HG03378 (cell line): ENCODE data around the gene ADK.
"Not testable (repeated sequence)": the region's sequence is repeated elsewhere in the genome, so short reads cannot be mapped to it uniquely, and the experiment has no call there.

ENCODE experiments used
- ATAC-seq: cut with Tn5 transposase; IDR thresholded peaks from one replicate; pipeline ENCODE4 v1.9.1; 2021; ENCODE audit warnings: mild to moderate bottlenecking, moderate library complexity; ENCODE audit not compliant: unreplicated experiment

ADK gene

DNA sequence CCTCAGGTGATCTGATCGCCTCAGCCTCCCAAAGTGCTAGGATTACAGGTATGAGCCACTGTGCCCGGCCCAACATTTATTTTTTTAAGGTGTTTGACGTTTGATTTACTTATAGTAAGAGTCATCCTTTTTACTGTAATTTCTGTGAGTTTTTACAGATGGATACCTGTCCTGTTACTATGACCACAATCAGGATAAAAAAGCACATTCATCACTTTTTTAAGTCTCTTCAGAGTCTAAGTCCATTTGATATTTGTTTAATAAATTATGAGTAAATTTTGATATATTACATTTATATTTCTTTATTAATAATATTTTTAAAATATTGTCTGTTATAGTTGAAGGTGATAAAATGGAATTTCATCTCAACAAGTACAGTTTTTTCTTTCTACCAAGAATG is 374.9 kb downstream of the ADK start:
- ATAC-seq = no peak

DNA sequence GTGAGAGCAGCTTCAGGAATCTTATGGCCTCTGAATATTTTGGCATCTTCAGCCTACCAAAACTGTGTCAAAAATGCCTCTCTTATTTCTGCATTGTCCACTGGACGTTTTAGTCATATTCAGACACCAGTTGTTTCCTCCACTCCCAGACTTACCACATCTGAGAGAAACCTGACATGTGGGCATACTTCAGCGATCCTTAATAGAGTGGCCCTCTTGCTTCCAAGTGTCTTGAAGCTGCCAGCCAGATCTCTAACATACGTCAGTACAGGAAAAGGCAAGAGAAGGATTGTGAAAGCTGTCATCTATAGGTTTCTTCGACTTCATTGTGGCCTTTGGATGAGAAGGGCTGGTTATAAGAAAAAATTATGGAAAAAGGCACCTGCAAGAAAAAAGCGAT is 376.6 kb downstream of the ADK start:
- not testable (repeated sequence) for ATAC-seq

DNA sequence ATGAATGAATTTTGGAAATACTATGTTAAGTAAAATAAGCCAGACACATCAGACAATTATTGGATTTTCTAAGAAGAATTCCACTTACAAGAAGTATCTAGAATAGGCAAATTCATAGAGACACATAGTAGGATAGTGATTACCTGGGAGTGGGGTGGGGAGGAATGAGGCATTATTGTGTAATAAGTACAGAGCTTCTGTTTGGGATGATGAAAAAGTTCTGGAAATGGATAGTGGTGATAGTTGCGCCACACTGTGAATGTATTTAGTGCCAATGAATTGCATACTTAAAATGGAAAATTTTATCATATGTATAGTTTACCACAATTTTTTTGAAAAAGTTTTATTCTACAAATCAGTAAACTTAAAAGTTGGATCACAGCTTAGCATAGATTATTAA is 378.2 kb downstream of the ADK start:
- ATAC-seq = no peak

DNA sequence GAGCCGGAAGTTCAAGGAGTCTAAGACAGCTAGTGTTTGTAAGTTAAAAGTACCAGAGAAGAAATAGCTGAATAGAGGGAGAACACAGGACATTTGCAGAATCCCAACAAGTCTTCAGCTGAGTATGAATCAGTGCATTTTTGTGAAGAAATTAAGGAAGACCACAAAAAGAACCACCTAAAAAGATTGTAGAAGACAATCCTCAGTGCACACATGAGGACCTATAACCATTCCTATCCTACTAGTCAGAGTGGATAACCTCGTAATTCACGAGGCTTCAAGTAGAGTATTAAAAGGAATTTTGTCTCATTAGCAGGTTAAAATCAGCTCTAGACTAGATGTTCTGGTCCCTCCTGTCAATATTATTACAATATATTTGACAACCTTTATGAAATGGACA is 380.0 kb downstream of the ADK start:
- ATAC-seq = no peak

DNA sequence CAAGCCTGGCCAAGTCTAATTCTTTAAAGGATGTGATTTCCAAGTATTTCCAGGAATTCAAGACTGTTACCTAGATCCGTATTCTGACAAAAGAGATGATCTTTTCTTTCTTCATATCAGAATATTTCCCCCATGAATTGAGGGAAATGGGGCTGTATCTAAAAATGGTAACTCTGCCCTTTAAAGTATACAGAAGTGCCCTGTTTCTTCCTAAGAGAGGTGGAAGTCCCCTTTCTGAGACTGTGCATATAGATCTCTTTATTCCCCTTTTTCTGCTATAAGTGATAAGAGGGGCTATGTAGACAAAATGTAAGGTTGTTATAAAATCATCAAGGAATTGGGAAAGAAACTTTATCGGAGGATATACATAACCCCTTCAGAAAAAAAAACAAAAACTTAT is 388.3 kb downstream of the ADK start:
- no peak for ATAC-seq

DNA sequence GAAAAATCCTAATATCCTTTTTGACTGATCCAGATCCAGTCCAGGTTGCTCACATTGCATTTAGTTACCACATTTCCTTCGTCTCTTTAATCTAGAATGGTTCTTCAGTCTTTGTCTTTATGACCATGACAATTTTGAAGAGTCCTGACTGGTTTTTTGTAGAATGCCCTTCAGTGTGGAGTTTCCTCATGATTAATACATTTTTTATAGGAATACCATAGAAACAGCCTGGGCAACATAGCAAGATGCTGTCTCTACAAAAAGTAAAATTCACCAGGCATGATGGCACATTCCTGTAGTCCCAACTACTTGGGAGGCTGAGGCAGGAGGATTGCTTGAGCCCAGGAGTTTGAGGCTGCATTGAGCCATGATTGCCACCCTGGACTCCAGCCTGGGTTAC is 390.4 kb downstream of the ADK start:
- no peak for ATAC-seq

DNA sequence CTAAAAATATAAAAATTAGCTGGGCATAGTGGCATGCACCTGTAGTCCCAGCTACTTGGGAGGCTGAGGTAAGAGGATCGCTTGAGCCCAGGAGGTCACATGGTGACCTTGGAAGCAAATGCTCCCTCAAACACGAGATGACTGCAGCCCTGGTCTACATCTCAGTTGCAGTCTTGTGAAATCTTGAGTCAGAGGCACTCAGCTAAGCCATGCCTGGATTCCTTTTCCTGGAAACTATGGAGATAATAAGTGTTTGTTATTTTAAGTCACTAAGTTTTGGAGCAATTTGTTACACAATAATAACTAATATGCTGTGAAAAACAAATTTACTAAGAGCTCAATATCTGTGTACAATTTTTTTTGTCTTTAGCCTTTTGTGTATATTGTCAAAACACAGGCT is 391.1 kb downstream of the ADK start:
- ATAC-seq = no peak

DNA sequence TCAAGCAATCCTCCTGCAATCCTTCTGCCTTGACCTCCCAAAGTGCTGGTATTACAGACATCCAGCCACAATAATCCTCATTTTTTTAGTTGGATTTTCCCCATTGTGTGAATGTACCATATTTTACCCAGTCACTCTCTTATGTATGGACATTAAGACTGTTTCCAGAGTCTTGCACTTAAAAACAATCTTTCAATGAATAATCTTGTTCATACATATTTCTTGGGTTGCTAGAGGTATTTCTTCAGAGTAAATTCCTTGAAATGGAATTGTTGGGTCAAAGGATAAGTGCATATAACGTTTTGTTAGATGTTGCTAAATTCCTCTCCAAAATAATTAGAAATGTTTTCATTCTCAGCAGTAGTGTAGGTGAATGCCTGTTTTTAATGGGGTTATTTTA is 392.3 kb downstream of the ADK start:
- no peak for ATAC-seq

DNA sequence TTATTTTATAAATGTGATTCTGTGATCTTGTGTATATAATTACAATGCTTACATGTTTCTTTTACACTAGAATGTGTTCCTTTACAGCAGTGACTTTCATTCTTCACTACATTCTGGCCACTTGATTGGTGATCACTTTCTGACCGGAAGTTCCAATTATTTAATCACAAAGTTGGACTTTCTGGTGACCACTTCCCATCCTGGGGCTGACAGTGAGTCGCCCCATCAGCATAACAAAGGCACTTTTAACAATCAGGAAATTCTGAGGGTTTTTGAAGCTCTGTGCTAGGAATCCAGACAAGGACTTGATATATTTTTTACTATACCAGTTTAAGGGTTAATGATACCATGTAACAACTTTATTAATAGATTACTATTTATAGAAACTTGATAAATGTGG is 393.1 kb downstream of the ADK start:
- ATAC-seq = no peak

DNA sequence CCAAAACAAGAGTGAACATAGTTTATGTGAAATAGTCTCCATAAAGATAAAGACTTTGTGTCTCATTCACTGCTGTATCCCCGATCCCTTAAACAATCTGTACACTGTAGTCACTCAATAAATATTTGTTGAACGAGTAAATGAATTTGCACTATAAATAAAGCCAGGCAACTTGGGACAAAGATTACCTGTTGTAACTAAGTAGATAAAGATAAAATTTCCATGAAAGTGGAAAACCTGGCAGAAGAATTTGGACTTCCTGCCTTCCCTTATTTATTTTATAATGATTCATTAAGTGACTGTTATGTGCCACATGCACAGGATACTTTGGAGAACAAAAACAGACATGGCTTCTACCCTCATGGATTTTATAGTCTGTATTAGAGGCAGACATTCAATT is 397.7 kb downstream of the ADK start:
- ATAC-seq = no peak

DNA sequence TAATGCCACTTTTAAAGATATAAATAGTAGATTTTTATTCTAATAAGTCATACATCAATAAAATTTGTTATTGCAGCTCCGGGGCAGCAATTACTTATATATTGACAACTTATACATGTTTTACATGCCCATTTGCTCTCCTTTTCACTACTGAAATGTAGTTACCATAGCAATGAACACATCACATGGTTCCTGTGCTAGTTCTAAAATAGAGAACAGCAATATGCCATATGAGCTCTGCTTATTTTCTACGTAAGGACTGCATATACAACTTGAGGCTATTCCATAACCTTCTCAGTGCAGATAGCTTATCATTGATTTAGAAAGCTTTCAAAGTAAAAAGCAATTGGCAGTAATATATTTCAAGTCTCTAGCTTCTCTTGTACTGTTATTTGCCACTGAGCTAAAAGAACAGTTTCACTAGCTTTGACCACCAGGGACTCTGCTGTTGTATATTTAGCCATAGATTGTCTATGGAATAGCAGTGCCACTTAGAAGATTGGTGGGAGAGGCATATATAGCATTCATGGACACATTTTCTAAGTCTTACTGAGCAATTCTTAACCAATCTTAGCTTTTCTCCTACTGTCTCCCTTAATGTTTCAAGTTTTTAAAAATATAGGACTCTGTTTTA is 405.2 kb downstream of the ADK start:
- no peak for ATAC-seq

DNA sequence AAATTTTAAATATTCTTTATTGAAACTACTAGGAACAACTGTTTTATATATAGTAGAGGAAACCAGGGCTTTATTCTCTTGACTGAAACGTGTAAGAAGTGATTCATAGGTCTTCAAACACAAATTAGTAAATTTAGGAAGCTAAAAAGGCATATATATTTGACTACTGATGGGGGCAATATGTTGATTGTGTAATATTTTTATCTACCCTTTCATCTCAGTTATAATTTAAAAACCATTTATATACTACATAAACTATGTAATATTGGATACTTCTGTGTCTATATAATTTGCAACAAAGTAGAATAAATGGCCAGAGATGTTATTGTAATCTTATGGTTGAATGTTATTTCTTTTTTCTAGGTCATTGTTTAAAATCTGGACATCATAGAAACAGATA is 406.1 kb downstream of the ADK start:
- ATAC-seq = no peak

DNA sequence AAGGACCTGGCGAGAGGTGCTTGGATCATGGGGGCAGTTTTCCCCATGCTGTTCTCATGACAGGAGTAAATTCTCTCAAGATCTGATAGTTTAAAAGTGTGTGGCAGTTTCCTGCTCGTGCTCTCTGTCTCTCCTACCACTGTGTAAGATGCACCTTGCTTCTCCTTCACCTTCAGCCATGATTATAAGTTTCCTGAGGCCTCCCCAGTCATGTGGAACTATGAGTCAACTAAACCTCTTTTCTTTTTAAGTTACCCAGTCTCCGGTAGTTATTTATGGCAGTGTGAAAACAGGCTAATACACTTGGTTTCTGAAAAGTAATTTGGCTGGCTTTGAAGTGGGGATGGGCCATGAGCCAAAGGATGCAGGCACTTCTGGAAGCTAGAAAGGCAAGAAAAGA is 407.4 kb downstream of the ADK start:
- ATAC-seq = no peak

DNA sequence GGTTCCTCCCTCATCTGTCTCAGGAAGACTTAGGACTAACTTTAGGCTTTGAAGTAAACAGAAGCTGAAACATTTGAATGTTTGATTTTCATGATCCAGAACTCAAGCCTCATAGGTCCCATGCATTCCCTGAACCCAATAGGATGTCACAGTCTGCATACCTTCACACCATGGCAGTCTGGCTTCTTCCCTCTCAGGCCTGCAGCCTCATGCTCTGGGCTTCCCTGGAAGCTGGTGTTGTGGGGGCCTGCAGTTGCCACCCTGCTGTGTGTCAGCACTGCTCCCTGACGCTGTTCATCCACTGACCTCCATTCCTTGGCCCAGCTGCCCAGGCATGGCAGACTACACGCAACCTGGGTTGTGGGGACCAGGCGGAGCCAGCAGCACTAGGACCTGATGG is 407.9 kb downstream of the ADK start:
- ATAC-seq = no peak

DNA sequence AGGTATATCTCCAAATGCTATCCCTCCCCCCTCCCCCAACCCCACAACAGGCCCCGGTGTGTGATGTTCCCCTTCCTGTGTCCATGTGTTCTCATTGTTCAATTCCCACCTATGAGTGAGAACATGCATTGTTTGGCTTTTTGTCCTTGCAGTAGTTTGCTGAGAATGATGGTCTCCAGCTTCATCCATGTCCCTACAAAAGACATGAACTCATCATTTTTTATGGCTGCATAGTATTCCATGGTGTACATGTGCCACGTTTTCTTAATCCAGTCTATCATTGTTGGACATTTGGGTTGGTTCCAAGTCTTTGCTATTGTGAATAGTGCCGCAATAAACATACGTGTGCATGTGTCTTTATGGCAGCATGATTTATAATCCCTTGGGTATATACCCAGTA is 417.9 kb downstream of the ADK start:
- ATAC-seq = not testable (repeated sequence)

DNA sequence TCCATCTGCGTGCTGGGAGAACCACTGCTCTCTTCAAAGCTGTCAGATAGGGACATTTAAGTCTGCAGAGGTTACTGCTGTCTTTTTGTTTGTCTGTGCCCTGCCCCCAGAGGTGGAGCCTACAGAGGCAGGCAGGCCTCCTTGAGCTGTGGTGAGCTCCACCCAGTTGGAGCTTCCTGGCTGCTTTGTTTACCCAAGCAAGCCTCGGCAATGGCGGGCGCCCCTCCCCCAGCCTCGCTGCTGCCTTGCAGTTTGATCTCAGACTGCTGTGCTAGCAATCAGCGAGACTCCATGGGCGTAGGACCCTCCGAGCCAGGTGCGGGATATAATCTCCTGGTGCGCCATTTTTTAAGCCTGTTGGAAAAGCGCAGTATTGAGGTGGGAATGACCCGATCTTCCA is 422.5 kb downstream of the ADK start:
- not testable (repeated sequence) for ATAC-seq

DNA sequence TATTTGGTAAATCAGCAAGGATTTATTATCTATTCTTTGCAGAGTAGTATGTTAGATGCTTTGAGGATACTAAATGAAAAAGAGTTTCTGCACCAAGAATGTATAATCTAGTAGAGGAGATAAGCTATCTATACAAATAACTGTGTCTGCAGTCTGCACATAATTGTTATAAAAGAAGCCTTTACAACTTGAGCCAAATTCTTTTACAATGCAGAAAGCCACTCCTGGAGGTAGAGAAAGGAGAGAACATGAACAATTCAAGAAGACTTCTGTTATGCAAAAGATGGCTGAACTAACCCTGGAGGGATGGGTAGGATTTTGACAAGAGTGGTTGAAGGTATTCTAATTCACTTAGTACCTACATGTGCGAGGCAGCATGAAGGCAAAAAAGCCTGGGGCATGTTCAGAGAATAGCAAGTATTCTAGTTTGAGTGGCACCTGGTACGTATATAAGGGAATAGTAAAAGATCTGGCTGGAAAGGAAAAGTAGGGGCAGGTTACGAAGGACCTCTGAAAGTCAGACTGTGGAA is 424.2 kb downstream of the ADK start:
- no peak for ATAC-seq

DNA sequence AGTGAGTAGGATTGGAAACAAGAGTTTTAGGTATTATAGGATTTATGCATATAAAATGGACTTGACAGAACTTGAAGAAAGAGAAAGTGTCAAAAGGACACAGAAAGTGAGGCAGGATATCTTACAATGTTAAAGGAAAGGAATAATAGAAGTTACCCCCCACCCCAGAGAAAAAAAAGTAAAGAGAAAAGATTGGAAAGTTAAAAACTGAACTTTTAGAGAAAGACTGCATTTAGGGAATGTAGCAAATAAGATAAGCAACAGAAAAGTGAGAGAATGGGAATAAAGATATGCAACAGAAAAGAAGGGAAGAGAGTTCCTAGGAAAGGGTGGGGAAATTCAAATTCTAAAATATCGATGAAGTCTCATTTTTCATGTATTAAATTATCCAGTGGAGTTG is 424.9 kb downstream of the ADK start:
- ATAC-seq = no peak

DNA sequence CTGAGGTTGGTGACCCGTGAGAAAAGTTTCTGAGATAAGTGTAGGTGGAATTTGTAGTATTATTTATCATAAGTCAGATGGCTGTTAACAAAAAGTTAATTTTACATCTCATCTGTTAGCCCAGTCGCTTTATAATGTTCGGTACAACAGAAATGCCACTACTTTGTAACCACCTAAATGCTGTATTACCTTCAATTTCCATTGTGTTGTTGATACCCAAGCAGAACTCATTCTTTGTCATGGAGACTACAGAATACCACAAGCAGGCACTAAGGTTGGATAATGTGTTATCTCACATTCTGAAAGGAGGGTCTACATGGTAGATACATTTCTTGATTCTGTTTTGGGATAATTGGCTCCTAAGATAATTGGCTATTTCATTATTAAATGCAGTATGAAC is 425.6 kb downstream of the ADK start:
- no peak for ATAC-seq

DNA sequence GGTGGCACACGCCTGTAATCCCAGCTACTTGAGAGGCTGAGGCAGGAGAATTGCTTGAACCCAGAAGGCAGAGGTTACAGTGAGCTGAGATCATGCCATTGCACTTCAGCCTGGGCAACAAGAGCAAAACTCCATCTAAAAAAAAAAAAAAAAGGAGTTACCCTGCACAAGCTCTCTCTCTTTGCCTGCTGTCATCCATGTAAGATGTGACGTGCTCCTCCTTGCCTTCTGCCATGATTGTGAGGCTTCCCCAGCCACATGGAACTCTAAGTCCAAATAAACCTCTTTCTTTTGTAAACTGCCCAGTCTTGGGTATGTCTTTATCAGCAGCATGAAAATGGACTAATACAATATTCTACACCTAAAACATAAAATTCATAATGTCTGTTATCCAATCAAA is 429.4 kb downstream of the ADK start:
- ATAC-seq = not testable (repeated sequence)

DNA sequence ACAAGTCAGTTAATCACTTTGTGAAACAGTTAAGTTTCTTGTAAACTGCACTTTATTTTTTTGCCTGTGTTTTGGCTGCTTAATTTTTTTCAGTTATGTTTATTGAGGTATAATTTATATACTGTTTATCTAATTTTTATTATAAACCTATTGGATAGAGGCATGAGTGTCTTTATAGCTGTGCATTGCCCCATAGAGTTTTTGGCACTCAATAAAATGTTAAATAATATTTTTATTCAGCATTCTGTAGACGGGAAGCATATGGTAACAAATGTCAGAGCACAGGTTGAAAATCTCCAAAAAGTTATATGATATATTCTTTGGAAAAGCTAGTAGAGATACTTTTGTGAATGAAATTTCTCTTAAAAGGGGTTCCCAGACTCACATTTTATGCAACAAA is 431.5 kb downstream of the ADK start:
- ATAC-seq = no peak

DNA sequence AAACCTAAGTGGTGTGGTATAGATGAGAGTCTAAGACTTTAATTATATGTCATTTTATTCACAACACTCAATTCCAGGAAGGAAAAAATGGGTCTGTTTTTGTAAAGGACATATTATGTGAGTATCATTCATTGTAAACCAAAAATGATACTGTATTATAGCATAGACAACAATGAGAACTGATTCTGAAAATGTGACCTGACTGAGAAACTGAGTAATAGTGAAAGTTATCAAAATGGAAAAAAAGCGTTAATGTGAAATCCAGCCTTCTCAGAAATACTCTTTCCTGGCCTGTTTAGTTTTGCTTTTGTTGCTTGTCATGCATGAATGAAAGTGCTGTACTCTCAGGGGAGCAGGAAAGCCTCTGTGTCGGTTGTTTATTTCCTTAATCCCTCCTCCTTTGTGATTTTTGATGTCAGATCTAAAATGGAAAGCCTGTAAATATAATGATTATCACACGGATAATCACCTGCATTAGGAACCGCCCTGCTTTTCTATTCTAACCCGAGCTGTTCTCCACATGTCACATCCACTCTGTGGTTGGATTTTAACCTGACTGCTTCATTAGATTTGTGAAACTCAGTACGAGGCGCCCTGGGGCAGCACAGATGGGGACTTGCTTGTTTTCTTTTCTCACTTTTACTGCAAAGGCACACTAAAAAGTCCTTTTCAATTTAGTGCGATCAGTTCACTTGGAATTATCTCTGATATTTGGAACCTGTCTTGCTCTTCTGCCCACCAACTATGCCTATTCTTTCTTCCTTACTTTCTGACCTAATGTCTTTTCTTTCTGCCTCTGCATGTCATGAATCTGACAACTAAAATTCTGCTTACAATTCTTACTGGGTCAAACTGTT is 434.4 kb downstream of the ADK start:
- ATAC-seq = peak; percentile 70
